NCI-H526 (cell line): ENCODE results near the gene ADARB2.
A peak's percentile ranks its signal among the peaks of the same experiment; 100 is the strongest.
"Not testable (repeated sequence)": the region's sequence is repeated elsewhere in the genome, so short reads cannot be mapped to it uniquely, and the experiment has no call there.

ENCODE experiments used
- DNase-seq, 2 experiments: peaks; one replicate each; lab custom pipeline; 2025; lab: John Stamatoyannopoulos, UW

ADARB2 gene

GRCh38 chr10:1347962-1348772, 389.2 kb downstream of the ADARB2 start:
- no peak for DNase-seq

GRCh38 chr10:1347525-1347924, 389.8 kb downstream of the ADARB2 start:
- no peak for DNase-seq

GRCh38 chr10:1346201-1346600, 391.1 kb downstream of the ADARB2 start:
- no peak for DNase-seq

- DNase-seq, result no peak
Measured at GRCh38 chr10:1345368-1345767, 392.0 kb downstream of the ADARB2 start.

GRCh38 chr10:1344846-1345245, 392.5 kb downstream of the ADARB2 start:
- no peak for DNase-seq

GRCh38 chr10:1344408-1344807, 392.9 kb downstream of the ADARB2 start:
- DNase-seq, result no peak

GRCh38 chr10:1343176-1343575, 394.1 kb downstream of the ADARB2 start:
- peak; percentile 8 to 22 for DNase-seq

GRCh38 chr10:1341052-1341451, 396.3 kb downstream of the ADARB2 start:
- not testable (repeated sequence) for DNase-seq

- no peak for DNase-seq
Measured at GRCh38 chr10:1339396-1339795, 397.9 kb downstream of the ADARB2 start.

- no peak for DNase-seq
Measured at GRCh38 chr10:1335642-1336041, 401.7 kb downstream of the ADARB2 start.

GRCh38 chr10:1333981-1334380, 403.3 kb downstream of the ADARB2 start:
- no peak for DNase-seq

GRCh38 chr10:1331560-1331959, 405.8 kb downstream of the ADARB2 start:
- no peak for DNase-seq

GRCh38 chr10:1329622-1330021, 407.7 kb downstream of the ADARB2 start:
- no peak for DNase-seq

GRCh38 chr10:1328981-1329614, 408.2 kb downstream of the ADARB2 start:
- DNase-seq, result no peak

- DNase-seq, result no peak
Measured at GRCh38 chr10:1328161-1328823, 409.0 kb downstream of the ADARB2 start.

- DNase-seq, result no peak
Measured at GRCh38 chr10:1327759-1328158, 409.6 kb downstream of the ADARB2 start.

- DNase-seq, result not testable (repeated sequence)
Measured at GRCh38 chr10:1326514-1326913, 410.8 kb downstream of the ADARB2 start.

GRCh38 chr10:1324903-1325302, 412.4 kb downstream of the ADARB2 start:
- no peak for DNase-seq

- no peak for DNase-seq
Measured at GRCh38 chr10:1323951-1324350, 413.4 kb downstream of the ADARB2 start.

- no peak for DNase-seq
Measured at GRCh38 chr10:1320739-1321320, 416.5 kb downstream of the ADARB2 start.

GRCh38 chr10:1316809-1317143, 420.5 kb downstream of the ADARB2 start:
- DNase-seq, result peak in 1 of 2 experiments; percentile 65

- peak in 1 of 2 experiments; percentile 40 for DNase-seq
Measured at GRCh38 chr10:1316121-1316808, 421.1 kb downstream of the ADARB2 start.
